GM20000 (cell line): ENCODE data around the gene SLC9B1.
"Not testable (repeated sequence)": the region's sequence is repeated elsewhere in the genome, so short reads cannot be mapped to it uniquely, and the experiment has no call there.

Experiments
- DNase-seq: peaks from one replicate; pipeline ENCODE4 v3.0.0; 2012; ENCODE audit warnings: low spot score
- CTCF ChIP-seq: IDR thresholded peaks from 2 replicates; pipeline ENCODE4 v1.5.1; 2012; ENCODE audit warnings: mild to moderate bottlenecking, control low read depth; ENCODE audit errors: extremely low read depth, missing control alignments

SLC9B1 gene

GRCh38 chr4:102959496-102959895, 60.0 kb downstream of the SLC9B1 start:
- no peak for TF ChIP-seq CTCF
- DNase-seq = no peak

GRCh38 chr4:102945066-102945465, 74.4 kb downstream of the SLC9B1 start:
- no peak for TF ChIP-seq CTCF
- DNase-seq = no peak

GRCh38 chr4:102938063-102938462, 81.4 kb downstream of the SLC9B1 start:
- not testable (repeated sequence) for DNase-seq

- TF ChIP-seq CTCF = no peak
- no peak for DNase-seq
These were observed 83.8 kb downstream of the SLC9B1 start for GRCh38 chr4:102935716-102936115.

GRCh38 chr4:102919697-102920096, 99.8 kb downstream of the SLC9B1 start:
- DNase-seq = not testable (repeated sequence)

- DNase-seq = no peak
- TF ChIP-seq CTCF = no peak
These were observed 100.6 kb downstream of the SLC9B1 start for GRCh38 chr4:102918859-102919258.

GRCh38 chr4:102901804-102902203, 117.7 kb downstream of the SLC9B1 start:
- DNase-seq = no peak
- TF ChIP-seq CTCF = no peak

- DNase-seq = not testable (repeated sequence)
These were observed 121.9 kb downstream of the SLC9B1 start for GRCh38 chr4:102897610-102898009.

- not testable (repeated sequence) for DNase-seq
These were observed 123.0 kb downstream of the SLC9B1 start for GRCh38 chr4:102896547-102896946.

- not testable (repeated sequence) for DNase-seq
These were observed 129.6 kb downstream of the SLC9B1 start for GRCh38 chr4:102889866-102890265.

- not testable (repeated sequence) for DNase-seq
These were observed 130.9 kb downstream of the SLC9B1 start for GRCh38 chr4:102888570-102888969.
